SK-N-SH (cell line): ENCODE measurements around the gene RPS6KA2.

Experiments used
- EP300 ChIP-seq, 2 experiments: IDR thresholded peaks; 2 replicates each; pipeline versions ENCODE4 v1.4.0 to v1.6.1; 2012; ENCODE audit warnings: borderline replicate concordance in 1 of 2, low read depth in 1 of 2, low read length in 1 of 2
- FOXM1 ChIP-seq: IDR thresholded peaks from 2 replicates; pipeline ENCODE4 v1.4.0; 2012; ENCODE audit warnings: low read depth, mild to moderate bottlenecking
- MXI1 ChIP-seq: IDR thresholded peaks from 2 replicates; pipeline ENCODE4 v1.6.1; 2012; ENCODE audit warnings: mild to moderate bottlenecking, low read depth, low read length, improper control_type of control experiment
- NFIC ChIP-seq: IDR thresholded peaks from 2 replicates; pipeline ENCODE4 v1.4.0; 2012; ENCODE audit warnings: borderline replicate concordance
- POLR2AphosphoS5 ChIP-seq: IDR thresholded peaks from 2 replicates; pipeline ENCODE4 v1.6.1; 2012; ENCODE audit warnings: low read depth, low read length
- RAD21 ChIP-seq: IDR thresholded peaks from 2 replicates; pipeline ENCODE4 v1.6.1; 2012; ENCODE audit warnings: mild to moderate bottlenecking, low read length
- SMC3 ChIP-seq: IDR thresholded peaks from 2 replicates; pipeline ENCODE4 v1.6.1; 2012; ENCODE audit warnings: low read depth, low read length, improper control_type of control experiment
- TCF12 ChIP-seq: IDR thresholded peaks from 2 replicates; pipeline ENCODE4 v1.4.0; 2012
- ZBTB33 ChIP-seq: IDR thresholded peaks from 2 replicates; pipeline ENCODE4 v1.4.0; 2012; ENCODE audit warnings: low read depth, borderline replicate concordance
- TF ChIP-seq, protein P1 (sequence below): fragments of 200-600 bp; sonication (generic); IDR thresholded peaks from 2 replicates; pipeline ENCODE4 v1.6.1; 2017; ENCODE audit warnings: antibody characterized with exemption, mild to moderate bottlenecking, moderate library complexity

- TF ChIP-seq, protein P1, sequence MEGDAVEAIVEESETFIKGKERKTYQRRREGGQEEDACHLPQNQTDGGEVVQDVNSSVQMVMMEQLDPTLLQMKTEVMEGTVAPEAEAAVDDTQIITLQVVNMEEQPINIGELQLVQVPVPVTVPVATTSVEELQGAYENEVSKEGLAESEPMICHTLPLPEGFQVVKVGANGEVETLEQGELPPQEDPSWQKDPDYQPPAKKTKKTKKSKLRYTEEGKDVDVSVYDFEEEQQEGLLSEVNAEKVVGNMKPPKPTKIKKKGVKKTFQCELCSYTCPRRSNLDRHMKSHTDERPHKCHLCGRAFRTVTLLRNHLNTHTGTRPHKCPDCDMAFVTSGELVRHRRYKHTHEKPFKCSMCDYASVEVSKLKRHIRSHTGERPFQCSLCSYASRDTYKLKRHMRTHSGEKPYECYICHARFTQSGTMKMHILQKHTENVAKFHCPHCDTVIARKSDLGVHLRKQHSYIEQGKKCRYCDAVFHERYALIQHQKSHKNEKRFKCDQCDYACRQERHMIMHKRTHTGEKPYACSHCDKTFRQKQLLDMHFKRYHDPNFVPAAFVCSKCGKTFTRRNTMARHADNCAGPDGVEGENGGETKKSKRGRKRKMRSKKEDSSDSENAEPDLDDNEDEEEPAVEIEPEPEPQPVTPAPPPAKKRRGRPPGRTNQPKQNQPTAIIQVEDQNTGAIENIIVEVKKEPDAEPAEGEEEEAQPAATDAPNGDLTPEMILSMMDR: no peak
- TF ChIP-seq RAD21 (no peak), POLR2AphosphoS5 (no peak), EP300 (IDR thresholded peaks at IDR 0.05; ENCODE audit: borderline replicate concordance in 1 of 2, low read depth in 1 of 2, low read length in 1 of 2) (no peak), MXI1 (no peak), ZBTB33 (no peak), FOXM1 (no peak), SMC3 (no peak), NFIC (no peak), TCF12 (no peak)
Measured at GRCh38 chr6:166499350-166500163, 127.5 kb downstream of the RPS6KA2 start.
